Lower lobe of right lung (tissue), 2 donors: ENCODE measurements around the gene FAM187B. TPM values are rescaled to one million over a fixed set of nuclear protein-coding genes. Genes with fewer than 3 reads are reported as not detected.
A peak's percentile ranks its signal among the peaks of the same experiment; 100 is the strongest.
"Not testable (repeated sequence)": the region's sequence is repeated elsewhere in the genome, so short reads cannot be mapped to it uniquely, and the experiment has no call there.

Experiments used
- ATAC-seq, 2 donors: fragments of 200-7000 bp; cut with Tn5 transposase; one replicate each; pipeline ENCODE4 v1.9.1; 2020 to 2022; ENCODE audit warnings: mild to moderate bottlenecking in 2 of 2, moderate library complexity in 2 of 2
- DNase-seq: peaks from one replicate; pipeline ENCODE4 v3.0.0-alpha.2; 2020
- H3K27ac ChIP-seq: fragments of 200-600 bp; one replicate; pipeline ENCODE4 v1.8.0; 2022
- H3K27me3 ChIP-seq: fragments of 200-600 bp; one replicate; pipeline ENCODE4 v1.8.0; 2022; ENCODE audit warnings: low read depth
- H3K36me3 ChIP-seq: fragments of 200-600 bp; one replicate; pipeline ENCODE4 v1.8.0; 2022; ENCODE audit warnings: mild to moderate bottlenecking
- H3K4me1 ChIP-seq: fragments of 200-600 bp; one replicate; pipeline ENCODE4 v1.8.0; 2022
- H3K4me3 ChIP-seq: fragments of 200-600 bp; one replicate; pipeline ENCODE4 v1.8.0; 2022; ENCODE audit warnings: mild to moderate bottlenecking
- H3K9me3 ChIP-seq: fragments of 200-600 bp; one replicate; pipeline ENCODE4 v1.8.0; 2022
- CTCF ChIP-seq: fragments of 200-600 bp; IDR thresholded peaks from one replicate; pipeline ENCODE4 v1.8.0; 2022; ENCODE audit warnings: antibody characterized with exemption, mild to moderate bottlenecking
- intact Hi-C: fragments of 100-400 bp; cut with DNase I; formaldehyde crosslinking; loops from one replicate; pipeline ENCODE4 v1.11.0; 2022
- total RNA-seq: library from RNA; stranded (reverse); fragmentation: NEBNext Ultra II Directional; extraction: Animal tissue kit (Norgen Biotek cat#: 25700); gene quantifications from one replicate; pipeline ENCODE4 v1.2.1, GENCODE V29; 2021
- donor health status: DM: no; HTN: yes; CAD: no; lungs with severe emphysema.

Gene FAM187B
- total RNA-seq, 1 donor from 2014 or later: 0.41 TPM

- no peak for ATAC-seq
- Histone ChIP-seq H3K9me3 (peaks cover 4% of the 10 kb centered on the region), H3K4me3 (no peak overlapping the region), H3K4me1 (peaks cover 31% of the 10 kb centered on the region), H3K27me3 (peaks cover 24% of the 10 kb centered on the region), H3K36me3 (peaks cover 9% of the 10 kb centered on the region), H3K27ac (peak overlapping the region; percentile 95)
- DNase-seq: no peak
- intact Hi-C loops: no loop called here
- no peak for TF ChIP-seq CTCF
Observed at GRCh38 chr19:35246466-35247092, 18.0 kb upstream of the FAM187B start.

- intact Hi-C loops: no loop called here
- ATAC-seq (no peak), DNase-seq (no peak)
- H3K4me1 ChIP-seq: peaks cover 5% of the 10 kb centered on the region
- no peaks in the 10 kb centered on the region for H3K36me3 ChIP-seq
- H3K9me3 ChIP-seq: peaks cover 4% of the 10 kb centered on the region
- H3K27me3 ChIP-seq: no peaks in the 10 kb centered on the region
- TF ChIP-seq CTCF: no peak
- no peak overlapping the region for H3K4me3 ChIP-seq
- H3K27ac ChIP-seq: no peak overlapping the region
Observed at GRCh38 chr19:35241417-35241816, 12.9 kb upstream of the FAM187B start.

GRCh38 chr19:35240327-35240726 is 11.8 kb upstream of the FAM187B start:
- TF ChIP-seq CTCF: no peak
- intact Hi-C loops: no loop called here

GRCh38 chr19:35239597-35239996 is 11.1 kb upstream of the FAM187B start:
- H3K9me3 ChIP-seq, H3K27me3 ChIP-seq, H3K4me3 ChIP-seq, H3K27ac ChIP-seq, ATAC-seq, H3K4me1 ChIP-seq, H3K36me3 ChIP-seq, DNase-seq, intact Hi-C loops: not testable (repeated sequence)

More at GRCh38 chr19:35240327-35240726, 11.8 kb upstream of the FAM187B start:
- peak; percentile 57 to 59 for ATAC-seq
- Histone ChIP-seq H3K4me3 (no peak overlapping the region), H3K36me3 (no peaks in the 10 kb centered on the region), H3K27me3 (no peaks in the 10 kb centered on the region), H3K27ac (peak overlapping the region; percentile 32), H3K9me3 (peaks cover 4% of the 10 kb centered on the region), H3K4me1 (peaks cover 5% of the 10 kb centered on the region)
- no peak for DNase-seq

GRCh38 chr19:35236638-35237400 is 8.3 kb upstream of the FAM187B start:
- DNase-seq (no peak), ATAC-seq (no peak)
- intact Hi-C loops: no loop called here
- H3K9me3 ChIP-seq: no peaks in the 10 kb centered on the region
- peaks cover 5% of the 10 kb centered on the region for H3K4me1 ChIP-seq
- H3K36me3 ChIP-seq: no peaks in the 10 kb centered on the region
- H3K27ac ChIP-seq: no peak overlapping the region
- no peaks in the 10 kb centered on the region for H3K27me3 ChIP-seq
- TF ChIP-seq CTCF: no peak
- no peak overlapping the region for H3K4me3 ChIP-seq

GRCh38 chr19:35232912-35233311 is 4.4 kb upstream of the FAM187B start:
- no peak for ATAC-seq
- no peak for DNase-seq
- TF ChIP-seq CTCF: no peak

More at GRCh38 chr19:35232912-35233311, 4.4 kb upstream of the FAM187B start:
- Histone ChIP-seq H3K36me3 (no peaks in the 10 kb centered on the region), H3K27me3 (no peaks in the 10 kb centered on the region), H3K4me1 (no peaks in the 10 kb centered on the region), H3K9me3 (no peaks in the 10 kb centered on the region), H3K27ac (no peak overlapping the region), H3K4me3 (no peak overlapping the region)
- intact Hi-C loops: no loop called here
